Measurements from ENCODE around the gene CDH4. TPM values are rescaled to one million over a fixed set of nuclear protein-coding genes. Genes with fewer than 3 reads are reported as not detected.

Gene CDH4
- total RNA-seq, 1 donor from 2014 or later: 3.2 TPM

DNA sequence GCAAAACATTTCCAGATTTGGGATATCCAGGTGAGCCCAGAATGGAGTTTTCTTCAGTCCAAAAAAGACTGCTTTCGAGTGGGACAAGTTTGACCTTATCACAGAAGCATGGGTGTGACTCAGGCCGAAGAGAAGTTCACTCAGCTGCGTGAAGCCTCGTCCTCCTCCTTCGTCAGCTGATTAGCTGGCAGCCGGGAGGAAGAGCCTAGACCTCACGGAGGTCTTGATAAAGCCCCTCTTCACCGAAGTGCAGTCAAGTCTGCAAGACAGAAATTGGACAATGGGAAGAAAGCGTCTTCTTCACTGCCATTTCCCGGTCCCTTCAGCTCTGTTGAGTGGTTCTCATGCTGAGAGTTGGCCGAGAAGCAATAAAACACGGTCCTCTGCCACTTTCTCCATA, 449.7 kb downstream of the CDH4 start:
- H3K4me3 ChIP-seq (ENCODE audit: insufficient read depth, low read depth, low read length): no peak overlapping the region
- no peaks in the 10 kb centered on the region for H3K9me3 ChIP-seq (ENCODE audit: insufficient read depth, low read depth, low read length)
- no peak overlapping the region for H3K27ac Mint-ChIP-seq (ENCODE audit: unreplicated experiment)
- H3K4me1 Mint-ChIP-seq (ENCODE audit: low read depth, unreplicated experiment): peaks cover 9% of the 10 kb centered on the region
- no peaks in the 10 kb centered on the region for H3K79me2 ChIP-seq (ENCODE audit: insufficient read depth, low read length)
- no peak for FAIRE-seq
- no peaks in the 10 kb centered on the region for H3K36me3 Mint-ChIP-seq (ENCODE audit: low read depth, unreplicated experiment)
- H3K9ac ChIP-seq (ENCODE audit: low read length): no peak overlapping the region
- no peaks in the 10 kb centered on the region for H3K36me3 ChIP-seq (ENCODE audit: insufficient read depth, low read length)
- H3K4me3 Mint-ChIP-seq (ENCODE audit: unreplicated experiment): no peak overlapping the region
- TF ChIP-seq, protein P1, sequence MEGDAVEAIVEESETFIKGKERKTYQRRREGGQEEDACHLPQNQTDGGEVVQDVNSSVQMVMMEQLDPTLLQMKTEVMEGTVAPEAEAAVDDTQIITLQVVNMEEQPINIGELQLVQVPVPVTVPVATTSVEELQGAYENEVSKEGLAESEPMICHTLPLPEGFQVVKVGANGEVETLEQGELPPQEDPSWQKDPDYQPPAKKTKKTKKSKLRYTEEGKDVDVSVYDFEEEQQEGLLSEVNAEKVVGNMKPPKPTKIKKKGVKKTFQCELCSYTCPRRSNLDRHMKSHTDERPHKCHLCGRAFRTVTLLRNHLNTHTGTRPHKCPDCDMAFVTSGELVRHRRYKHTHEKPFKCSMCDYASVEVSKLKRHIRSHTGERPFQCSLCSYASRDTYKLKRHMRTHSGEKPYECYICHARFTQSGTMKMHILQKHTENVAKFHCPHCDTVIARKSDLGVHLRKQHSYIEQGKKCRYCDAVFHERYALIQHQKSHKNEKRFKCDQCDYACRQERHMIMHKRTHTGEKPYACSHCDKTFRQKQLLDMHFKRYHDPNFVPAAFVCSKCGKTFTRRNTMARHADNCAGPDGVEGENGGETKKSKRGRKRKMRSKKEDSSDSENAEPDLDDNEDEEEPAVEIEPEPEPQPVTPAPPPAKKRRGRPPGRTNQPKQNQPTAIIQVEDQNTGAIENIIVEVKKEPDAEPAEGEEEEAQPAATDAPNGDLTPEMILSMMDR (IDR thresholded peaks at IDR 0.05; ENCODE audit: insufficient read depth, low read depth, low read length): no peak
- TF ChIP-seq EZH2 (IDR thresholded peaks at IDR 0.05; ENCODE audit: insufficient read depth, low read length): no peak
- H3K27me3 Mint-ChIP-seq (ENCODE audit: low read depth, unreplicated experiment): peaks cover 41% of the 10 kb centered on the region
- no peak overlapping the region for H3K4me2 ChIP-seq (ENCODE audit: low read length)
- no peaks in the 10 kb centered on the region for H3K9me3 Mint-ChIP-seq (ENCODE audit: unreplicated experiment)
- H4K20me1 ChIP-seq (ENCODE audit: insufficient read depth, low read length): peaks cover under 1% of the 10 kb centered on the region
- H2AFZ ChIP-seq (ENCODE audit: low read depth, low read length): no peak overlapping the region
- H3K27me3 ChIP-seq (ENCODE audit: insufficient read depth, low read length): no peaks in the 10 kb centered on the region
- H3K27ac ChIP-seq (ENCODE audit: low read depth, low read length): no peak overlapping the region
- DNase-seq (ENCODE audit: low read depth): no peak
- H3K4me1 ChIP-seq (ENCODE audit: insufficient read depth, low read length): no peaks in the 10 kb centered on the region

DNA sequence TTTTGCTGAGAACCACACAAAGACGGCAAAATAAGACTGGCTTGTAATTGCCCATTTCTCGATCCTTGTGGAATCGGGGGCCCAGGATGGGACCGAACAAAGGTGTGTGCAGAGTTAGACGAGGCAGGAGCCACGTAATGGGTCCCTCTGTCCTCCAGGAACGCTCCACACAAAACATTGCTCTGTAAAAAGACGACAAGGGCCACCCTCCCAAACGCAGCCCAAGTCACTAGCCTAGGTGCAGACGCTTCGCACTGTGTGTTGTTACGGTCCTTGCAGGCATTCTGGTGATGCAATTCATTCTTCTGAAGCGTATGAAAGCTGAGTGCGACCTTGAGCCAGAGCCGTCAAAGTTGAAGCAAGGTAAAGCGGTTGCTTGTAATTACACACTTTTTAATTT, 450.2 kb downstream of the CDH4 start:
- Mint-ChIP-seq H3K4me1 (ENCODE audit: low read depth, unreplicated experiment) (peaks cover 9% of the 10 kb centered on the region), H3K27me3 (ENCODE audit: low read depth, unreplicated experiment) (peaks cover 41% of the 10 kb centered on the region), H3K4me3 (ENCODE audit: unreplicated experiment) (no peak overlapping the region), H3K9me3 (ENCODE audit: unreplicated experiment) (no peaks in the 10 kb centered on the region), H3K27ac (ENCODE audit: unreplicated experiment) (no peak overlapping the region), H3K36me3 (ENCODE audit: low read depth, unreplicated experiment) (no peaks in the 10 kb centered on the region)
- Histone ChIP-seq H3K27me3 (ENCODE audit: insufficient read depth, low read length) (no peaks in the 10 kb centered on the region), H3K9me3 (ENCODE audit: insufficient read depth, low read depth, low read length) (no peaks in the 10 kb centered on the region), H4K20me1 (ENCODE audit: insufficient read depth, low read length) (no peaks in the 10 kb centered on the region), H3K27ac (ENCODE audit: low read depth, low read length) (no peak overlapping the region), H3K4me3 (ENCODE audit: insufficient read depth, low read depth, low read length) (no peak overlapping the region), H3K4me2 (ENCODE audit: low read length) (no peak overlapping the region), H3K9ac (ENCODE audit: low read length) (no peak overlapping the region), H3K4me1 (ENCODE audit: insufficient read depth, low read length) (no peaks in the 10 kb centered on the region), H3K79me2 (ENCODE audit: insufficient read depth, low read length) (no peaks in the 10 kb centered on the region), H3K36me3 (ENCODE audit: insufficient read depth, low read length) (no peaks in the 10 kb centered on the region), H2AFZ (ENCODE audit: low read depth, low read length) (no peak overlapping the region)
- TF ChIP-seq, protein P1 (IDR thresholded peaks at IDR 0.05; ENCODE audit: insufficient read depth, low read depth, low read length): no peak
- TF ChIP-seq EZH2 (IDR thresholded peaks at IDR 0.05; ENCODE audit: insufficient read depth, low read length): no peak
- DNase-seq (ENCODE audit: low read depth): no peak
- no peak for FAIRE-seq

DNA sequence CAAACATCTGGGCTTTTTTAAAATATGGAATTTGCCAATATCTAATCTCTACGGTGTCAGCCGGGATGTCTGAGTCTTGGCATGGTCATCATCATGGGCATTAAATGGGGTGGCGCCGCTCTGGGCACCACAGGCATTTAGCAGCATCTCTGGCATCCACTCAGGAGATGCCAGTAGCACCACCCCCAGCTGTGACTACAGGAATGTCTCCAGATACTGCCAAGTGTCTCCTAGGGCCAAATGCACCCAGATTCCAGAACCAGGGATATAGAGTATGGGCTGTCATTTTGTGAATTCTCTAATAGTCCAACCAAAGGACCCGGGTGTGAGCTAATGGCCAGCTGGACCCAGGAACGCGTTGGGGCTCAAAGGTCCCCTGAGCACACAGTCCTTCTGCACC, 452.6 kb downstream of the CDH4 start:
- Histone ChIP-seq H4K20me1 (ENCODE audit: insufficient read depth, low read length) (no peaks in the 10 kb centered on the region), H3K4me2 (ENCODE audit: low read length) (no peak overlapping the region), H3K27ac (ENCODE audit: low read depth, low read length) (no peak overlapping the region), H2AFZ (ENCODE audit: low read depth, low read length) (no peak overlapping the region), H3K4me3 (ENCODE audit: insufficient read depth, low read depth, low read length) (no peak overlapping the region), H3K79me2 (ENCODE audit: insufficient read depth, low read length) (no peaks in the 10 kb centered on the region), H3K36me3 (ENCODE audit: insufficient read depth, low read length) (no peaks in the 10 kb centered on the region), H3K9ac (ENCODE audit: low read length) (no peak overlapping the region), H3K9me3 (ENCODE audit: insufficient read depth, low read depth, low read length) (no peaks in the 10 kb centered on the region), H3K4me1 (ENCODE audit: insufficient read depth, low read length) (no peaks in the 10 kb centered on the region), H3K27me3 (ENCODE audit: insufficient read depth, low read length) (no peaks in the 10 kb centered on the region)
- Mint-ChIP-seq H3K4me1 (ENCODE audit: low read depth, unreplicated experiment) (peaks cover 5% of the 10 kb centered on the region), H3K9me3 (ENCODE audit: unreplicated experiment) (no peaks in the 10 kb centered on the region), H3K4me3 (ENCODE audit: unreplicated experiment) (no peak overlapping the region), H3K27me3 (ENCODE audit: low read depth, unreplicated experiment) (peaks cover 46% of the 10 kb centered on the region), H3K36me3 (ENCODE audit: low read depth, unreplicated experiment) (no peaks in the 10 kb centered on the region), H3K27ac (ENCODE audit: unreplicated experiment) (no peak overlapping the region)
- no peak for DNase-seq (ENCODE audit: low read depth)
- TF ChIP-seq EZH2 (IDR thresholded peaks at IDR 0.05; ENCODE audit: insufficient read depth, low read length): no peak
- TF ChIP-seq, protein P1 (IDR thresholded peaks at IDR 0.05; ENCODE audit: insufficient read depth, low read depth, low read length): no peak
- no peak for FAIRE-seq

Measured in astrocyte (in vitro differentiated cells and primary cell).